Dendritic cell treated with granulocyte-macrophage colony-stimulating factor and Interleukin-4, amounts not matched to agents 40 ng/mL and 50 ng/mL, for 4 days (primary cell): ENCODE measurements around the gene COL24A1.
"Not testable (repeated sequence)": the region's sequence is repeated elsewhere in the genome, so short reads cannot be mapped to it uniquely, and the experiment has no call there.

Experiments used
- H3K27ac Mint-ChIP-seq: one replicate; pipeline ENCODE4 v1.8.0; 2022; ENCODE audit warnings: mild to moderate bottlenecking, mixed read lengths
- H3K27me3 Mint-ChIP-seq: one replicate; pipeline ENCODE4 v1.8.0; 2022; ENCODE audit warnings: mild to moderate bottlenecking, mixed read lengths
- H3K36me3 Mint-ChIP-seq: one replicate; pipeline ENCODE4 v1.8.0; 2022; ENCODE audit warnings: low read depth, mixed read lengths
- H3K4me1 Mint-ChIP-seq: one replicate; pipeline ENCODE4 v1.8.0; 2022; ENCODE audit warnings: low read depth, mixed read lengths
- H3K4me3 Mint-ChIP-seq: one replicate; pipeline ENCODE4 v1.8.0; 2022; ENCODE audit warnings: mild to moderate bottlenecking, moderate library complexity, mixed read lengths
- H3K9me3 Mint-ChIP-seq: one replicate; pipeline ENCODE4 v1.8.0; 2022; ENCODE audit warnings: mixed read lengths
- intact Hi-C: fragments of 100-400 bp; cut with micrococcal nuclease; formaldehyde crosslinking; loops from one replicate; pipeline ENCODE4 v1.15.0; 2022

Gene COL24A1

DNA sequence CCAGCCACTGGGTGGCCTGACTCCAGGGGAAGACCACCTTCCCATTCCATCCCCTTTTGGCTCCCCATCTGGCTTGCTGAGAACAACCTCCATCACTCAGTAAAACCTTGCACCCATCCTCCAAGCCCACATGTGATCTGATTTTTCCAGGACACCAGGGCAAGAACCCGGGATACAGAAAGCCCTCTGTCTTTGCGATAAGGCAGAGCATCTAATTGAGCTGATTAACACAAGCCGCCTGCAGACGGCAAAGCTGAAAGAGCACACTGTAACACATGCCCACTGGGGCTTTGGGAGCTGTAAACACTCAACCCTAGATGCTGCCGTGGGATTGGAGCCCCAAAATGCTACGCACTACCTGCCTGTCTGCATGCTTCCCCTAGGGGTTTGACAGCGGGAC lies 201.4 kb downstream of the COL24A1 start:
- intact Hi-C loops, H3K9me3 Mint-ChIP-seq, H3K4me1 Mint-ChIP-seq, H3K27me3 Mint-ChIP-seq, H3K27ac Mint-ChIP-seq, H3K4me3 Mint-ChIP-seq, H3K36me3 Mint-ChIP-seq: not testable (repeated sequence)

GRCh38 chr1:85952460-85952859 lies 204.1 kb downstream of the COL24A1 start:
- H3K4me1 Mint-ChIP-seq, result no peaks in the 10 kb centered on the region
- no peaks in the 10 kb centered on the region for H3K9me3 Mint-ChIP-seq
- H3K4me3 Mint-ChIP-seq, result no peak overlapping the region
- intact Hi-C loops, result no loop called here
- no peaks in the 10 kb centered on the region for H3K36me3 Mint-ChIP-seq
- H3K27me3 Mint-ChIP-seq, result no peaks in the 10 kb centered on the region
- no peak overlapping the region for H3K27ac Mint-ChIP-seq

GRCh38 chr1:85947186-85947585 lies 209.4 kb downstream of the COL24A1 start:
- no peaks in the 10 kb centered on the region for H3K4me1 Mint-ChIP-seq

GRCh38 chr1:85943945-85944344 lies 212.6 kb downstream of the COL24A1 start:
- no peaks in the 10 kb centered on the region for H3K4me1 Mint-ChIP-seq
- no peaks in the 10 kb centered on the region for H3K27me3 Mint-ChIP-seq
- intact Hi-C loops, result no loop called here
- no peaks in the 10 kb centered on the region for H3K9me3 Mint-ChIP-seq
- no peak overlapping the region for H3K27ac Mint-ChIP-seq
- H3K36me3 Mint-ChIP-seq, result no peaks in the 10 kb centered on the region
- no peak overlapping the region for H3K4me3 Mint-ChIP-seq

More at GRCh38 chr1:85947186-85947585, 209.4 kb downstream of the COL24A1 start:
- intact Hi-C loops, result no loop called here
- Mint-ChIP-seq H3K9me3 (no peaks in the 10 kb centered on the region), H3K36me3 (no peaks in the 10 kb centered on the region), H3K27ac (no peak overlapping the region), H3K4me3 (no peak overlapping the region), H3K27me3 (no peaks in the 10 kb centered on the region)

- Mint-ChIP-seq H3K9me3 (no peaks in the 10 kb centered on the region), H3K27ac (no peak overlapping the region), H3K4me1 (no peaks in the 10 kb centered on the region), H3K27me3 (no peaks in the 10 kb centered on the region), H3K36me3 (no peaks in the 10 kb centered on the region), H3K4me3 (no peak overlapping the region)
- intact Hi-C loops, result no loop called here
Observed at GRCh38 chr1:85943526-85943925, 213.0 kb downstream of the COL24A1 start.

GRCh38 chr1:85940656-85941306 lies 215.8 kb downstream of the COL24A1 start:
- Mint-ChIP-seq H3K27ac (no peak overlapping the region), H3K36me3 (no peaks in the 10 kb centered on the region)
- intact Hi-C loops, result no loop called here

GRCh38 chr1:85938829-85939228 lies 217.7 kb downstream of the COL24A1 start:
- no peak overlapping the region for H3K27ac Mint-ChIP-seq
- no peaks in the 10 kb centered on the region for H3K9me3 Mint-ChIP-seq
- H3K36me3 Mint-ChIP-seq, result no peaks in the 10 kb centered on the region

More at GRCh38 chr1:85940656-85941306, 215.8 kb downstream of the COL24A1 start:
- Mint-ChIP-seq H3K9me3 (no peaks in the 10 kb centered on the region), H3K4me1 (no peaks in the 10 kb centered on the region), H3K4me3 (no peak overlapping the region), H3K27me3 (no peaks in the 10 kb centered on the region)

GRCh38 chr1:85936470-85936869 lies 220.1 kb downstream of the COL24A1 start:
- Mint-ChIP-seq H3K9me3 (no peaks in the 10 kb centered on the region), H3K4me1 (no peaks in the 10 kb centered on the region), H3K36me3 (no peaks in the 10 kb centered on the region), H3K27me3 (no peaks in the 10 kb centered on the region), H3K4me3 (no peak overlapping the region), H3K27ac (no peak overlapping the region)
- intact Hi-C loops, result no loop called here

More at GRCh38 chr1:85938829-85939228, 217.7 kb downstream of the COL24A1 start:
- Mint-ChIP-seq H3K27me3 (no peaks in the 10 kb centered on the region), H3K4me3 (no peak overlapping the region), H3K4me1 (no peaks in the 10 kb centered on the region)
- intact Hi-C loops, result no loop called here

- Mint-ChIP-seq H3K9me3 (no peaks in the 10 kb centered on the region), H3K27ac (no peak overlapping the region), H3K4me3 (no peak overlapping the region), H3K36me3 (no peaks in the 10 kb centered on the region), H3K4me1 (no peaks in the 10 kb centered on the region), H3K27me3 (no peaks in the 10 kb centered on the region)
- intact Hi-C loops, result no loop called here
Observed at GRCh38 chr1:85936057-85936456, 220.5 kb downstream of the COL24A1 start.

DNA sequence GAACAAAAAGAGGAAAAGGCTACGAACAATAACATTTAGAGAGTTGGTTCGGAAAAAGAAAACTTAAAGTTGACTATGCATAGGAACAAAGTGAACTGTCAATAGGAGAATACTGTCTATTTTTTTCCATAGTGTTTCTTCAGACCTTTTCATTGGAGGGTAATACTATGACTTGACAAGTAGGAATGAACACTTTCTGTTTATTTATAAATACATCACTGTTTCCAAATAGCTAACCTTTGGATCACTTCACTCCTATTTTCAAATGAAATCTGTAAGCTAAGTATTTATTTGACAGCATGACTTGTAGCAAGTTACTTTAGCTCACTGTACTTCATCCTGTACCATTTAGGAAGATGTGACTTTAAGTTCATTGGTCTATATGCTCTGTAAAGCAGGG lies 221.3 kb downstream of the COL24A1 start:
- Mint-ChIP-seq H3K4me3 (no peak overlapping the region), H3K4me1 (no peaks in the 10 kb centered on the region), H3K36me3 (no peaks in the 10 kb centered on the region), H3K9me3 (no peaks in the 10 kb centered on the region), H3K27ac (no peak overlapping the region), H3K27me3 (no peaks in the 10 kb centered on the region)
- intact Hi-C loops, result no loop called here

DNA sequence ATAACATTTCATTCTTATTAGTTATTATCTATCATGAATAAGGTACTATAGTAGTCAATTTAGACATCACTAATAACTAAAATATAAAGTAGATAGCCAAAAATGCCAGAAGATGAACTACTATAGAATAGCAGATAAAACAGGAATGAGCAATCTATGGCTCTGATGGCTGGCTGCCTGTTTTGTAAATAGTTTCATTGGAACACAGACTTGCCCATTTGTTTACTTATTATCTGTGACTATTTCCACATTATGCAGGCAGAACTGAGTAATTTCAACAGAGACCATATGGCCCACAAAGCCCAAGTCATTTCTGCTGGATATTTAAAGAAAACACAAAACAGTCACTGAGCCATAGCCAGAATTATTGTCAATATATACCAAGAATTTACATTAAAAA lies 222.1 kb downstream of the COL24A1 start:
- no peaks in the 10 kb centered on the region for H3K27me3 Mint-ChIP-seq
- no peaks in the 10 kb centered on the region for H3K36me3 Mint-ChIP-seq
- H3K9me3 Mint-ChIP-seq, result no peaks in the 10 kb centered on the region
- no peak overlapping the region for H3K27ac Mint-ChIP-seq
- H3K4me3 Mint-ChIP-seq, result no peak overlapping the region
- H3K4me1 Mint-ChIP-seq, result no peaks in the 10 kb centered on the region
- intact Hi-C loops, result no loop called here

GRCh38 chr1:85933961-85934360 lies 222.6 kb downstream of the COL24A1 start:
- intact Hi-C loops, result no loop called here
- Mint-ChIP-seq H3K4me1 (no peaks in the 10 kb centered on the region), H3K36me3 (no peaks in the 10 kb centered on the region), H3K4me3 (no peak overlapping the region), H3K9me3 (no peaks in the 10 kb centered on the region), H3K27ac (no peak overlapping the region), H3K27me3 (no peaks in the 10 kb centered on the region)

DNA sequence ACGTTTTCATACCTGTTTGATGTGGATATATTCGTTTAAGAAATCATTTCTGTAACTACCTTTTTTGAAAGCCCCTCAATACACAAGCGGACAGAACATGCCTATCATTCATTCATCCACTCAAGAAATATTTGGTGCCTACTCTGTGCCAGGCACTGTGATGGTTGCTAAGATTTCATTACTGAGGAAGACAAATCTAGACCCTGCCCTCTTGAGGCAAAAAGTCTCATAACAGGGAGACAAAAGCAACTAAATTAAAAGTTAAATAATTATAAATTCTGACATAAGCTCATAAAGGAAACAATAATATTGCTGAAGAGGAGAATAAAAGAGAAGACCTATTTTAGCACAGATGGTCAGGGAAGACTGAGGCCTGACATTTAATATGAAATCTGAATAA lies 244.8 kb downstream of the COL24A1 start:
- intact Hi-C loops, result no loop called here
- Mint-ChIP-seq H3K36me3 (no peaks in the 10 kb centered on the region), H3K27ac (no peak overlapping the region), H3K4me3 (no peak overlapping the region), H3K4me1 (no peaks in the 10 kb centered on the region), H3K27me3 (no peaks in the 10 kb centered on the region), H3K9me3 (no peaks in the 10 kb centered on the region)

DNA sequence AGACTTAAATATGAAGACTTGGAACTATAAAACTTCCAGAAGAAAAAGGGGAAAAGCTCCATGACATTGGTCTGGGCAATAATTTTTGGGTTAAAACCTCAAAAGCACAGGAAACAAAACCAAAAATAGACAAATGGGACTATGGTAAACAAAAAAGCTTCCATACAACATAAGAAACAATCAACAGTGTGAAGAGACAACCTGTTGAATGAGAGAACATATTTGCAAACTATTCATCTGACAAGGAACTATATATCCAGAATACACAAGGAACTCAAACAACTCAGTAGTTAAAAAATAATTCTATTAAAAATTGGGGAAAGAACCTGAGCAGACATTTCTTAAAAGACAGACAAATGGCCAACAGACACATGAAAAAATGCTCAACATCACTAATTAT lies 255.7 kb downstream of the COL24A1 start:
- no peaks in the 10 kb centered on the region for H3K9me3 Mint-ChIP-seq
- no peak overlapping the region for H3K27ac Mint-ChIP-seq
- no peaks in the 10 kb centered on the region for H3K27me3 Mint-ChIP-seq
- no peaks in the 10 kb centered on the region for H3K36me3 Mint-ChIP-seq
- H3K4me3 Mint-ChIP-seq, result no peak overlapping the region
- intact Hi-C loops, result no loop called here
- no peaks in the 10 kb centered on the region for H3K4me1 Mint-ChIP-seq

GRCh38 chr1:85898861-85899260 lies 257.7 kb downstream of the COL24A1 start:
- Mint-ChIP-seq H3K9me3 (no peaks in the 10 kb centered on the region), H3K27me3 (no peaks in the 10 kb centered on the region), H3K4me3 (no peak overlapping the region), H3K36me3 (no peaks in the 10 kb centered on the region), H3K27ac (no peak overlapping the region), H3K4me1 (no peaks in the 10 kb centered on the region)
- intact Hi-C loops, result no loop called here
